ENCODE data around the gene OAT.

- TF ChIP-seq CTCF (IDR thresholded peaks at IDR 0.05) (no peak), POLR2A (IDR thresholded peaks at IDR 0.05) (no peak)
These were observed 43.6 kb upstream of the OAT start for GRCh38 chr10:124462348-124462695.
